Adrenal gland (tissue), 5 donors: Measurements from ENCODE around the gene SPATA12.

Experiments
- POLR2A ChIP-seq, 2 donors: fragments of 450-650 bp; IDR thresholded peaks; one replicate each; pipeline ENCODE4 v1.6.1; 2017; ENCODE audit warnings: antibody characterized with exemption in 2 of 2, mild to moderate bottlenecking in 2 of 2, moderate library complexity in 1 of 2
- TF ChIP-seq, protein P1 (sequence below), 6 experiments: fragments of 450-650 bp in 4 of 6; fragments of 200-600 bp in 2 of 6; sonication (generic) in 1 of 6; IDR thresholded peaks; 1 replicate in 5 of 6; 2 replicates in 1 of 6; pipeline versions ENCODE4 v1.5.1 to v1.8.0; 2016 to 2021; ENCODE audit warnings: antibody characterized with exemption in 6 of 6, mild to moderate bottlenecking in 2 of 6, moderate library complexity in 1 of 6
- donor health status: DM: no; HTN: no; CAD: no.

DNA sequence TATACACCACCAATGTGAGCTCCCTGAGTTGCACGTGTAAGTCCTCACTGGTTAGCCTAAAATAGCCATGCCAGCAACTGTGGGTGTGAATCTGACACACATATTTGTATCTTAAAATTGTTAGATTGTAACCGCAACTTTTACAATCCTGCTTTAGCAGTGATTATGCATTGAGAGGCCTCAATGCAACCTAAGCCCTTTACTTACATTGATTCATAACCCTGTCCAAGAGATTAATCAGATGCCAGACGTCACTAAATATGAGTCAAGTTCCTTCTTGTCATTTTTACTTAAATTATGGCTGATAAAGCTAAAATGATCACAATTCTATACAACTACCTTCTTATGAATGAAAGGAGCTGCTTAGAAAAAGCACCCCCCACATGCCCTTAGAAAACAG, 57.8 kb downstream of the SPATA12 start:
- TF ChIP-seq, protein P1, sequence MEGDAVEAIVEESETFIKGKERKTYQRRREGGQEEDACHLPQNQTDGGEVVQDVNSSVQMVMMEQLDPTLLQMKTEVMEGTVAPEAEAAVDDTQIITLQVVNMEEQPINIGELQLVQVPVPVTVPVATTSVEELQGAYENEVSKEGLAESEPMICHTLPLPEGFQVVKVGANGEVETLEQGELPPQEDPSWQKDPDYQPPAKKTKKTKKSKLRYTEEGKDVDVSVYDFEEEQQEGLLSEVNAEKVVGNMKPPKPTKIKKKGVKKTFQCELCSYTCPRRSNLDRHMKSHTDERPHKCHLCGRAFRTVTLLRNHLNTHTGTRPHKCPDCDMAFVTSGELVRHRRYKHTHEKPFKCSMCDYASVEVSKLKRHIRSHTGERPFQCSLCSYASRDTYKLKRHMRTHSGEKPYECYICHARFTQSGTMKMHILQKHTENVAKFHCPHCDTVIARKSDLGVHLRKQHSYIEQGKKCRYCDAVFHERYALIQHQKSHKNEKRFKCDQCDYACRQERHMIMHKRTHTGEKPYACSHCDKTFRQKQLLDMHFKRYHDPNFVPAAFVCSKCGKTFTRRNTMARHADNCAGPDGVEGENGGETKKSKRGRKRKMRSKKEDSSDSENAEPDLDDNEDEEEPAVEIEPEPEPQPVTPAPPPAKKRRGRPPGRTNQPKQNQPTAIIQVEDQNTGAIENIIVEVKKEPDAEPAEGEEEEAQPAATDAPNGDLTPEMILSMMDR (IDR thresholded peaks at IDR 0.05): no peak
- no peak for TF ChIP-seq POLR2A (IDR thresholded peaks at IDR 0.05)
